Testis (tissue), 3 donors: Measurements from ENCODE around the gene CYGB. TPM values are rescaled to one million over a fixed set of nuclear protein-coding genes. Genes with fewer than 3 reads are reported as not detected.
A peak's percentile ranks its signal among the peaks of the same experiment; 100 is the strongest.

Experiments used
- DNase-seq: peaks from one replicate; pipeline ENCODE4 v3.0.0-alpha.2; 2019
- H3K27ac ChIP-seq, 2 donors: fragments of 200-600 bp; sonication (generic); one replicate each; pipeline ENCODE4 v1.5.1; 2019
- H3K27me3 ChIP-seq: fragments of 200-600 bp; sonication (generic); one replicate; pipeline ENCODE4 v1.5.1; 2019
- H3K36me3 ChIP-seq: fragments of 200-600 bp; sonication (generic); one replicate; pipeline ENCODE4 v1.5.1; 2017; ENCODE audit warnings: low read depth; ENCODE audit errors: missing control alignments
- H3K4me1 ChIP-seq: fragments of 200-600 bp; sonication (generic); one replicate; pipeline ENCODE4 v1.5.1; 2019
- H3K4me3 ChIP-seq, 2 donors: fragments of 200-600 bp; sonication (generic); one replicate each; pipeline ENCODE4 v1.5.1; 2017 to 2019
- H3K9me3 ChIP-seq: fragments of 200-600 bp; sonication (generic); one replicate; pipeline ENCODE4 v1.5.1; 2017
- CTCF ChIP-seq, 3 experiments: fragments of 450-650 bp in 2 of 3; fragments of 200-600 bp in 1 of 3; sonication (generic) in 1 of 3; IDR thresholded peaks; one replicate each; pipeline ENCODE4 v1.5.1; 2016 to 2019; ENCODE audit warnings: antibody characterized with exemption in 3 of 3, mild to moderate bottlenecking in 2 of 3, moderate library complexity in 1 of 3
- POLR2A ChIP-seq: fragments of 450-650 bp; IDR thresholded peaks from one replicate; pipeline ENCODE4 v1.6.1; 2017; ENCODE audit warnings: antibody characterized with exemption, mild to moderate bottlenecking, moderate library complexity
- WGBS, 2 donors: methylation state at CpG; one replicate each; pipeline ENCODE4 v1.1.5; 2018; 5-methylcytosine and 5-hydroxymethylcytosine counted together
- intact Hi-C: fragments of 100-400 bp; cut with DNase I; formaldehyde crosslinking; loops from one replicate; pipeline ENCODE4 v1.15.1; 2023; ENCODE audit warnings: low total_unique reads
- polyA plus RNA-seq: library from polyadenylated mRNA; stranded (reverse); fragments of 350-450 nt; fragmentation: Illumina TruSeq; extraction: RNeasy Lipid Tissue Mini Kit (QIAGEN cat#74804); gene quantifications from one replicate; pipeline ENCODE4 v1.2.3, GENCODE V29; 2014; ENCODE audit warnings: low read depth, low replicate concordance; ENCODE audit not compliant: insufficient read depth
- total RNA-seq, 2 donors: library from RNA; depleted of rRNA; stranded (reverse); fragments of >200 nt; gene quantifications; one replicate each; pipeline ENCODE4 v1.2.3, GENCODE V29; 2016

CYGB gene
- total and polyA plus RNA-seq, 3 donors from 2014 or later, result 3.4 to 9.9 (median 7.2) TPM

- 82 to 93% methylated on average over 2 of the region's 2 CpGs for whole genome bisulfite sequencing, 2 donors
- DNase-seq, result no peak
- H3K36me3 ChIP-seq, result no peaks in the 10 kb centered on the region
- H3K4me3 ChIP-seq, result no peak overlapping the region
- intact Hi-C loops, result no loop called here
- no peaks in the 10 kb centered on the region for H3K9me3 ChIP-seq
- TF ChIP-seq POLR2A (no peak), CTCF (IDR thresholded peaks at IDR 0.05) (no peak)
- peaks cover 50% of the 10 kb centered on the region for H3K4me1 ChIP-seq
- peak overlapping the region in 1 of 2 donors; percentile 48 for H3K27ac ChIP-seq
- H3K27me3 ChIP-seq, result no peaks in the 10 kb centered on the region
Measured at GRCh38 chr17:76547642-76548202, 10.2 kb upstream of the CYGB start.

- peak; percentile 70 for DNase-seq
- Histone ChIP-seq H3K27me3 (no peaks in the 10 kb centered on the region), H3K27ac (peak overlapping the region; percentile 48 to 54), H3K9me3 (no peaks in the 10 kb centered on the region), H3K36me3 (no peaks in the 10 kb centered on the region), H3K4me3 (no peak overlapping the region), H3K4me1 (peaks cover 50% of the 10 kb centered on the region)
- intact Hi-C loops, result no loop called here
- 55 to 60% methylated on average over 1 to 3 of the region's 3 CpGs for WGBS, 2 donors
- TF ChIP-seq CTCF (IDR thresholded peaks at IDR 0.05), result peak; percentile 64 to 72 (median 68)
- TF ChIP-seq POLR2A, result no peak
Measured at GRCh38 chr17:76547183-76547641, 9.7 kb upstream of the CYGB start.

- no peak for TF ChIP-seq CTCF (IDR thresholded peaks at IDR 0.05)
- no peak for TF ChIP-seq POLR2A
- intact Hi-C loops, result no loop called here
- 26 to 53% methylated on average over 11 of the region's 11 CpGs for WGBS, 2 donors
- no peak for DNase-seq
- Histone ChIP-seq H3K36me3 (no peaks in the 10 kb centered on the region), H3K9me3 (no peaks in the 10 kb centered on the region), H3K4me3 (no peak overlapping the region), H3K27ac (peak overlapping the region; percentile 48 to 54), H3K27me3 (no peaks in the 10 kb centered on the region), H3K4me1 (peaks cover 50% of the 10 kb centered on the region)
Measured at GRCh38 chr17:76546556-76547182, 9.2 kb upstream of the CYGB start.

GRCh38 chr17:76545918-76546555 lies 8.5 kb upstream of the CYGB start:
- H3K27ac ChIP-seq, result no peak overlapping the region
- no peak for DNase-seq
- intact Hi-C loops, result no loop called here
- WGBS, 2 donors, result 53 to 78% methylated on average over 8 to 11 of the region's 13 CpGs
- no peaks in the 10 kb centered on the region for H3K9me3 ChIP-seq
- H3K27me3 ChIP-seq, result no peaks in the 10 kb centered on the region
- peaks cover 50% of the 10 kb centered on the region for H3K4me1 ChIP-seq
- TF ChIP-seq POLR2A, result no peak
- no peak for TF ChIP-seq CTCF (IDR thresholded peaks at IDR 0.05)
- no peaks in the 10 kb centered on the region for H3K36me3 ChIP-seq
- H3K4me3 ChIP-seq, result no peak overlapping the region
